Measurements from ENCODE around the gene WDR5B.
"Not testable (repeated sequence)": the region's sequence is repeated elsewhere in the genome, so short reads cannot be mapped to it uniquely, and the experiment has no call there.

The WDR5B gene

GRCh38 chr3:122365582-122366378 is 50.1 kb downstream of the WDR5B start:
- not testable (repeated sequence) for DNase-seq (ENCODE audit: low spot score)

- no peak for DNase-seq (ENCODE audit: low spot score)
These were observed 50.8 kb downstream of the WDR5B start for GRCh38 chr3:122365073-122365472.

DNA sequence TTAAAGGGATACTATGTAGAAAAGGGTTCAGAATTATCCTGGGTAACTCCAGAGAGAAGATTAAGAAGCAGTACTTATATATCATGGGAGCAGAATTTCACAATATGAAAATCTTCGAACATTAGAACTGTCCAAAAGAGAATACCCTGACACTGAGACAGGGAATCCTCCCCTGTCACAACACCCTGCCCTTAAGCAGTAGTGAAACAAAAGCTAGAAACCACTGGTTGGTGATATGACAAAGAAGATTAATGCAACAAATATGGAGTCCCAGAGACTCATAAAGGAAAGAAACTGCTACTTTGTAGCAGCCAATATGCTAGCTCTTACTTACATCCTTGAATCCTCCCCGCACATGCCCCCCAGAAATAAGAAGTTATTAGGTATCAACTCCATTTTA is 51.4 kb downstream of the WDR5B start:
- no peak for DNase-seq (ENCODE audit: low spot score)

Data from globus pallidus (tissue), 1 donor.